ENCODE data around the gene TMUB1.
"Not testable (repeated sequence)": the region's sequence is repeated elsewhere in the genome, so short reads cannot be mapped to it uniquely, and the experiment has no call there.

TMUB1 gene

DNA sequence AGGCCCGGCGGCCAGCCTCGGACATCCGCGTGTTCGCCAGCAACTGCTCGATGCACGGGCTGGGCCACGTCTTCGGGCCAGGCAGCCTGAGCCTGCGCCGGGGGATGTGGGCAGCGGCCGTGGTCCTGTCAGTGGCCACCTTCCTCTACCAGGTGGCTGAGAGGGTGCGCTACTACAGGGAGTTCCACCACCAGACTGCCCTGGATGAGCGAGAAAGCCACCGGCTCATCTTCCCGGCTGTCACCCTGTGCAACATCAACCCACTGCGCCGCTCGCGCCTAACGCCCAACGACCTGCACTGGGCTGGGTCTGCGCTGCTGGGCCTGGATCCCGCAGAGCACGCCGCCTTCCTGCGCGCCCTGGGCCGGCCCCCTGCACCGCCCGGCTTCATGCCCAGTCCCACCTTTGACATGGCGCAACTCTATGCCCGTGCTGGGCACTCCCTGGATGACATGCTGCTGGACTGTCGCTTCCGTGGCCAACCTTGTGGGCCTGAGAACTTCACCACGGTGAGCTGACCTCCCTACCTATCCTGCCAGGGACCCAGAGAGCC lies 34.3 kb downstream of the TMUB1 start:
- no peak for DNase-seq

DNA sequence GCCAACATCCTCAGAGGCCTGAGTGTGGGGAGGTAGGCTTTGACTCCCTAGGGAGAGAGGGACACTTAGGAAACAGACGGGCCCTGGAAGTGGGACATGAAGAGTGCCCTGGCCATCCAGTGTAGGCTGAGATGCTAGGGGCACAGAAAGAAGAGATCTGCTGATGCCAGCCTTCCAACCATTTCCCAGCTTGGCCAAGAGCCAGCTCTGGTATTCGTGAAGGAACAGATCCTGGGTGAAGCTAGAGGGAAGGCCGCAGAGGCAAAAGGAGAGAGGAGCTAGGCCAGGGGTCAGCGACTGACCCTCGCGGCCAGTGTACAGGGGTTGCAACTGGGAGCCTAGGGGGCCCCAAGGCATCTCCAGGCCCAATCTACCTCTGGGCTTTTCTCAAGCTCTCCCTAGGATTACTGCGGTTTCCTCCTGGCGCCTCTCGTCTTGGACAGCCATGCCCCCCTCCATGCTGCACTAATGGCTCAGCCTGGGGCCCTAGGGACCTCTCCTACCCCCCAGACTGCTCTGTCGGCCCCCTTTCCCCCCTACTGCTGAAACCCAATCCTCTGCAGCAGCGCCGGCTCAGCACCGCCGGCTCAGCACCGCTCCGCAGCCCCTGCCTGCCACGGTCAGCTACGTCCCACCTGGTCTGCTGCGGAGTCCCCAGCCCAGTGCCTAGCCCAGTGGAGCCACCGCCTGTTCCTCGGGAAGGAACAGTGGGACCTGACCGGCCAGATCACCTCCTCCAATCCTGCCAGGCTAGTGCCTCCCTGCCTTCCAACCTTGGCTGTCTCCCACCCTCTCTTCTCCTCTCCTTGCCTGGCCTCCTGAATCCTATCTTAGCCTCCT lies 35.1 kb downstream of the TMUB1 start, which contains the start of gene ASIC3:
Gene ASIC3 (plus strand): TSS at position 556 of the 840 bp plus-strand sequence. CDS start 355 bp downstream, outside the sequence.
- no peak for DNase-seq

- DNase-seq = no peak
These were observed 36.4 kb downstream of the TMUB1 start for GRCh38 chr7:151046603-151047573.

DNA sequence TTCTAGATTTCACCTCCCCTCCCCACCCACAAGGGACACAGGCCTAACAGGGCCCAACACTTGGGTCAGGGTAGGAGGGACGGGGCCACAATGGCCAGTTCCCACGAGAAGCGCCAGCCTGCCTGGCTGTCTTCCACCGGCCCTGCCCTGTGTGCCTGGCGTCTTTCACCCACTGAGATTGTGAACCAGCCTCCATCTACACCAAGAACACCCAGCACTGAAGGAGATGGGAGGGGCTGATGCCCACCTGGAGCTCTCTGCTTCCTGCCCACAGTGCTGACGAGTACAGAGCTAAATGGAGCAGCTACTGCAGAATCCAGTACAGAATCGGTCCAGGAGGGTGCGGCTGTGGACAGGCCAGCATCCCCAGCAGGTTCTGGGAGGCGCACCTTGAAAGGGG lies 37.3 kb downstream of the TMUB1 start:
- DNase-seq = no peak

DNA sequence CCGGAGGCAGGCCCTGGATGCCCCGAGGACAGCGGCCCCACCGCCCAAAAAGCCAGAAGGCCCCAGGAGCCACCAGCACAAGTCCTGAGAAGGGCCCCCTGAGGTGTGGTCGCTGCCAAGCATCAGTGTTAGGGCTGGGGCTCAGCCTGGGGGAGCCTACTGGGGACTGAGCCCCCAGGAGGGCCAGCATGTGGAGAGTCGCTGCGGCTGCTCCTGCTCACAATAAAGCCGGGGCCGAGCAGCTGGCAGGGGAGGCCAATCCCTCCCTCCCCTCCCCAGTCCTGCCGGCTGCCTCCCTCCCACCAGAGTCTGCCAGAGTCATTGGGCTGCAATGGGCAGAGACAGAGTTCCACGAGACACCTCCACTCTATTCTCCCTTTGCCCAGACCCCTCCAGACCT lies 38.0 kb downstream of the TMUB1 start:
- DNase-seq = no peak

- no peak for DNase-seq
These were observed 39.3 kb downstream of the TMUB1 start for GRCh38 chr7:151043959-151044358.

DNA sequence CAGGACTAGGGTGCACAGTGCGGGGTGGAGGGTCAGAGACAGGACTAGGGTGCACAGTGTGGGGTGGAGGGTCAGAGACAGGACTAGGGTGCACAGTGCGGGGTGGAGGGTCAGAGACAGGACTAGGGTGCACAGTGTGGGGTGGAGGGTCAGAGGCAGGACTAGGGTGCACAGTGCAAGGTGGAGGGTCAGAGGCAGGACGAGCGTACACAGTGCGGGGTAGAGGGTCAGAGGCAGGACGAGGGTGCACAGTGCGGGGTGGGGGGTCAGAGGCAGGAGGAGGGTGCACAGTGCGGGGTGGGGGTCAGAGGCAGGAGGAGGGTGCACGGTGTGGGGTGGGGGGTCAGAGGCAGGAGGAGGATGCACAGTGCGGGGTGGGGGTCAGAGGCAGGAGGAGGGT lies 39.8 kb downstream of the TMUB1 start:
- DNase-seq = not testable (repeated sequence)

GRCh38 chr7:151040616-151041375 lies 42.5 kb downstream of the TMUB1 start:
- DNase-seq = no peak

DNA sequence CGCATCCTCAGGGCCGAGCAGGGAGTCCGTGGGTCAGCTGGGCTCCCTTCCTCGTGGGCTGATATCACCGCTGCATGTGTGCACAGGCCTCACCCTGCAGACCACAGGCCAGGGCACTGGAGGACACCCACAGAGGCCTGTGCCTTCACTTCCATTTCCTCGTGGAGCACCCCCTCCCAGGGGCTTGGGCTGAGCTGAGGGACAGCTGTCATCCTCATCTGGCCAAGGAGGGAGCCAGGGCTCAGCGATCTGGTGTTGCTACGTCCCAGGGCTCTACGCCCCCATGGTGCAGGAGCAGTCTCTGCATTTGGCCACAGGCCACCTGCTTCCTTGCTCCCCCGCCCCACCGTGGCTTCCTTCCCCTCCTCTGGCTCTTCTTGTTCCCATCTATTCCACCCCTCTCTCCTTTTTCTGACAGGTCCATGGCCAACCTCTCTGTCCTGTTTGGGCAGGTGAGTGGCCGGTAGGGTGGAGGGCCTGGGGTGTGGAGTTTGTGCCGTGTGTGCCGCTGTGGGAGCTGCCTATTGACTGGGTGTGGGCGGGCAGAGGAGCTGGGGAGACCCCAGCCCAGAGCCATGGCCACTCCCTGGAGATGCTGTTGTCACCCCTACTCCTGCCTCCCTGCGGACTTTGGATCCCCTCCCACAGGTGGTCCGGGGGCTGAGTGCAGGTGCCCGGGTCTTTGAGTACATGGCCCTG lies 43.3 kb downstream of the TMUB1 start:
- DNase-seq = no peak

DNA sequence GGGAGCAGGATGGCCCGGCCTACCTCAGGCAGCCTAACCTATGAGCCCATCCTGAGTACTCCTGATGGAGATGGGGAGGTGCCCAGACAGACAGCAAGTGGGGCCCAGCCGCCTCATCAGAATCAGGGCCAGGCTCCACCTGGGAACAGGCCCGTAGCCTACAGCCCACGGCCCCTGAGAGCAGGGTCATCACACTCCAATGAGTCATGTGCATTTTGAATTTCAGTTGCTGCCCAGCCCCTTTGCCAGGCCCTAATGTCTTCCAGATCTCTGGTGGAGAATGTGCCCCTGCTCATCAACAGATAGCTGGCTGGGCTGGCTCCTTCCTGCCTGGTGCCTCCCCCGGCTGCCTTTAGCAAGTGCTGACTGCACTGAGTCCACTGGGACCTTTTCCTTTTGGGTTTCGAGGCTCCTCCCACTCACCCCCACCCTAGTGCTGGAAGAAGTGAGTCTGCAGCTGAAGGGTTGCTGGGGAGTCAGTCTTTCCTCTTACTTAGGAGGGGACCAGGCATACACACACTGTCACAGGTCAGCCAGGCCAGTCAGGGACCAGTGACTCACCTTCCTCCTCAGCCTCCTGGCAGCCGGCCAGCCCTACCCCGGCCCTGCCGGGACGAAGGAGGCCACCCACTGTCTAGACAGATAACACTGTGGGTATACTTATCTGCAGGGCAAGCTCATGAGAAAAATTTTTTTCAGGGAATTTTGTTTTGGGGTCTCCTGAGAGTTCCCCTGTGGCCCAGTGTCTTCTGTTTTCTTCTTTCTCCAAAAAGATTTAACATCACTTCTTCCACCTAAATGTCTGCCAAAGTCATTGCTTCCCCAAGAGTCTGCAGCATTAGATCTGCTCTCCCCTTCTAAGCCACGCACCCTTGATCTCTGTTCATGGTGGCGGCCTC lies 44.1 kb downstream of the TMUB1 start:
- no peak for DNase-seq

GRCh38 chr7:151035902-151036301 lies 47.4 kb downstream of the TMUB1 start:
- DNase-seq = no peak

- no peak for DNase-seq
These were observed 48.1 kb downstream of the TMUB1 start for GRCh38 chr7:151035026-151035717.

DNA sequence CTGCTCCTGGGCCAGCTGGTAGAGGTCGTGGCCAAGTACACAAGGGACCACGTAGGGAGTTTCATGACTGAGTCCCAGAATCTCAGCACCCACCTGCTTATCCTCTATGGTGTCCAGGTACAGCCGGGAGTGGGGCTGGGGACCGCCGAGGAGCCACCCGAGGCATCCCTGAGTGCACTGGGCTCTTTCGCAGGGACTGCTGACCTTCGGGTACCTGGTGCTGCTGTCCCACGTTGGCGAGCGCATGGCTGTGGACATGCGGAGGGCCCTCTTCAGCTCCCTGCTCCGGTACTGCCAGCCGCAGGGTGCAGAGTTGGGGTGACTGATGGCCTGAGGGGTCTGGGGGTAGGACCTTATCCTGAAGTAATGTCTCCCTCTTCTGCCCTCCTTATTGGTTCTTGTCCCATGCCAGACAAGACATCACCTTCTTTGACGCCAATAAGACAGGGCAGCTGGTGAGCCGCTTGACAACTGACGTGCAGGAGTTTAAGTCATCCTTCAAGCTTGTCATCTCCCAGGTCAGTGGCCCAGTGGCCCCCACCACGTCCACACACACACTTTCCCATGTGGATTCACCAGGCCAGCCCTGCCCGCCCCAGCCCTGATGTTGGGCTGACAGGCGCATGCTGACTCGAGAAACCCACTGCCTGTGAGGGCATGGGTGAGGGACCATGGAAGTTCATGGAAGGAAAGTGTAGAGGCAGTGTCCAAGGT lies 48.8 kb downstream of the TMUB1 start:
- no peak for DNase-seq

- DNase-seq = no peak
These were observed 49.4 kb downstream of the TMUB1 start for GRCh38 chr7:151033864-151034249.

- no peak for DNase-seq
These were observed 50.1 kb downstream of the TMUB1 start for GRCh38 chr7:151032936-151033863.

All from NCI-H2171 (cell line).